8988T (cell line): ENCODE results near the gene EFNA1.

Source experiments
- DNase-seq: peaks from one replicate; pipeline ENCODE4 v3.0.0; 2011

The EFNA1 gene

DNA sequence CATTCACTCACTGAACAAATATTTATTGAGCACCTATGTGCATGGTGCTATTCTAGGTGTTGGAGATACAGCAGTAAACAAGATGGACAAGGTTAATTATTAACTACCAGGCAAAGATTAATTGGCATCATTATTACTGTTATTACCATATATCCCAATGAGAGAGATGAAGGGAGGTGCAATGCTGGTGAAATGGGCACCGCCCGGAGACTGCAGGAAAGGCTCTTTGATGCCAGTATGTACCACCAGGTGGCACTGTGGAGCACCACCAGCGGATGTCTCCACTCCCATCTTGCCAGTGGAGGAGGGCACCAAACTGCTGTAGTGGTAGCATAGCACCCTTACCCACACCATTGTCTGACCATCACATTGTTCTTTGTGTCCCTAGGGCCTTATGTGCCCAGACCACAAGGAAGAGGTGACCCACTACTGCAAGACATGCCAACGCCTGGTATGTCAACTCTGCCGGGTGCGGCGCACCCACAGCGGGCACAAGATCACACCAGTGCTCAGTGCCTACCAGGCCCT is 48.9 kb downstream of the EFNA1 start:
- peak; percentile 99 for DNase-seq

DNA sequence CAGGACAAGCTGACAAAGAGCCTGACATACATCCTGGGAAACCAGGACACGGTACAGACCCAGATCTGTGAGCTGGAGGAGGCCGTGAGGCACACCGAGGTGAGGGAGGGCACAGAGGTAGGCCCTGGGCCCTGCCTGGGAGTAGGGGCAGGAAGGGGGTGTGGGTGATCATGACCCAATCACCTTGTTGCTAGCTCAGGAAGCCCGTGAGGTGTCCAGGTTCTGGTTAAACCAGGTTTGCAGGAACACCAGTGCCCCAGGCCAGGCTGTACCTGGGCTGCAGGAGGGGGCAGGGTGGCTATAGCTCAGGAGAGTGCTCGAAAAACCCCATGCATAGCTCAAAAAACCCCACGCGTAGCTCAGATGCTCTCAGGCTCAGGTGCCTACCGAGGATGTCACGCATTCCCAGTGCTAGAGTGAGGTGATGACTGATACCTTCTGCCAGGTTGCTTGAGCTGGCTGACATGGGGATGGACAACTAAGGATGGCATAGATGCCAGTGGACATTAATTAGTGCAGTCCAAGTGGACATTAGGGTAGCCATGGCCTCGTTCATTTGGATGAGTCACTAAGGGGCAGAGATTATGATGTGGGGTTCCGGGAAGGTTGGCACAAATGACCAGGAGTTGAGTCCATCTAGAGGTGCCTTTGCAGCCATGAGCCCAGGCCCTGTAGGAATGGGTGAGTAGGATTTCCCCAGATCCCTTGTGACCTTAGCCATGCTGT is 49.7 kb downstream of the EFNA1 start:
- DNase-seq = peak; percentile 24

DNA sequence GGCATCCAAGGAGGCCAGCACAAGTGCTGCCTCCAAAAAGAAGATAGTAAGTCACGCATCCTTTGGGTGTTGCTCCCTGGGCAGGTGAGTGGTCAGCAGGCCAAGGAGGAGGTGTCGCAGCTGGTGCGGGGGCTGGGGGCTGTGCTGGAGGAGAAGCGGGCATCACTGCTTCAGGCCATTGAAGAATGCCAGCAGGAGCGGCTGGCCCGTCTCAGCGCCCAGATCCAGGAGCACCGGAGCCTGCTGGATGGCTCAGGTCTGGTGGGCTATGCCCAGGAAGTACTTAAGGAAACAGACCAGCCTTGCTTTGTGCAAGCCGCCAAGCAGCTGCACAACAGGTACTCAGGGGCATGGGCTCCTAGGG is 50.2 kb downstream of the EFNA1 start:
- DNase-seq = no peak

DNA sequence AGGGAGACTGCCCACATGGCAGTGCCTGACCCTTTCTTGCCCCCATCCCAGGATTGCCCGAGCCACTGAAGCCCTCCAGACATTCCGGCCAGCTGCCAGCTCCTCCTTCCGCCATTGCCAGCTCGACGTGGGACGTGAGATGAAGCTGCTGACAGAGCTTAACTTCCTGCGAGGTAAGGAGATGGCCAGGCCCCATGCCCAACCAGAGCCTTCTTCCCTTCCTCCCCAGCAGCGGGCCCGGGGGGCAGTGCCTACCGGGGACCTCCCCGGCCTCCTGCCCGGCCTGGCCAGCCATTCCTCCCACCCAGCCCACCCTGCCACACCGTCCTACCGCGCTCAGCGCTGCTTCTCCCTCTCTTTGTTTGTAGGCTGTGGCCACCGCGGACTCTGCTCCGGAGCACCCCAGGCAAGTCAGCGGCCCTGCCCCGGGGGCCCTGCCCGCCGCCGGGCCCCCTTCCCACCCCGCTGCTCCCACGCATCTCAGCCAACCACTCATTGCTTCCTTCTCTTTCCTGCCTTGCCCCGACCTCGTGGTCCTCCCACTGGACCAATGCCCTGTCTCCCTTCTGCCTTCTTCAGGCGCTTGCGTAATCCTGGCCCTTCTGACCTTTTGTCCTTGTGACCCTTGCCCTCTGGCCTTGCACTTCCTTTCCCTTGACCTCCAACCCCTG is 50.9 kb downstream of the EFNA1 start:
- peak; percentile 18 for DNase-seq

DNA sequence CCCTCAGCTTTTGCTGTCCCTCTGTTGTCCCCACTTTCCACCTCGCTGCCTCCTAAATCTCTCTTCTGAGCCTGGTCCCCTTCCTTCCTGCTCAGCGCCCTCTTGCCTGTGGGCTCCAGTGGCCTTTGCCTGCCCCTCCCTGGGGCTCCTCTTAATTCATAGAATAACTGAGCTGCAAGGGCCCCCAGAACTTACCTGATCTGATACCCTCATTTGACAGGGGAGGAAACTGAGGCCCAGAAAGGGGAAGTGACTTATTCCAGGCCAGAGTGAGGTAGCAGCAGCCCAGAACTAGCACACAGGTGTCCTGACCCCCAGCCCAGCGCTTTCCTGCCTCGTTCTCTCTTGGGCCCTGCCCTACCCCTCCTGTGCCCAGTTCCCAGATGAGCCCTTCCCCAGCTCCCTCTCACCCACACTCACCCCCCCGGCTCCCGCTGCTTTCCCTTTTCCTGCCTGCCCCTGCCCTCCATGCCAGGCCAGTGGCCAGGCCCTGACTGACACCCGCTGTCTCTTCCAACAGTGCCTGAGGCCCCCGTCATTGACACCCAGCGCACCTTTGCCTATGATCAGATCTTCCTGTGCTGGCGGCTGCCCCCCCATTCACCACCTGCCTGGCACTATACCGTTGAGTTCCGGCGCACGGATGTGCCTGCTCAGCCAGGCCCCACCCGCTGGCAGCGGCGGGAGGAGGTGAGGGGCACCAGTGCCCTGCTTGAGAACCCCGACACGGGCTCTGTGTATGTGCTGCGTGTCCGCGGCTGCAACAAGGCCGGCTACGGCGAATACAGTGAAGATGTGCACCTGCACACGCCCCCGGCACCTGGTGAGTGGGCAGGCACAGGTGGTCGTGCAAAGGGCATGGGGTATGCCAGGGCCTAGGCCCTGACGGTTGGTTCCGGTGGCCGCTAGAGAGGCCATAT is 51.7 kb downstream of the EFNA1 start:
- peak; percentile 31 for DNase-seq

DNA sequence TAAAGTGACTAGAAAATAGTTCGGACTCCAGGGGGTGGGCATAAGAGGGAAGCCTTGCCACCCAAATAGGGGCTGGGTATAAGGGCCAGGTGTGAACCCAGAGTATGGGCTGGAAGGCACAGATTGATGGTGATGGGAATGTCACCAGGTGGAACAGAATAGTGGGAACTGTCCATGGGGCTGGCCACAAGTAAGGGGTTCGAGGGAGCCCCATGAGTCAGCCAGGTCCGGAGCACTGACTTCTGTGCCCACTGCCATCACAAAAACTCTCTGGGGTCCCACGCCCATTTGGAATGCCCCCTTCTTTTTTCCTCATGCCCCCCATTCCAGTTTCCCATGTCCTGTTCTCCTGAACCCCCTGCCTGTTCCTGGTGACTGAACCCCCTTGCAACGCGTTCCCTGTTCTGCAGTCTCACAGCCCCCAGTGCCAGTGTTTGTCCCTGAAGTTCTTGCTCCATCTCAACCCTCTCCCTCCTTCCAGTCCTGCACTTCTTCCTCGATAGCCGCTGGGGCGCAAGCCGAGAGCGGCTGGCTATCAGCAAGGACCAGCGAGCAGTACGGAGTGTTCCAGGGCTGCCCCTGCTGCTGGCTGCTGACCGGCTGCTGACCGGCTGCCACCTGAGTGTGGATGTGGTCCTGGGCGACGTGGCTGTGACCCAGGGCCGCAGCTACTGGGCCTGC is 53.8 kb downstream of the EFNA1 start:
- no peak for DNase-seq

DNA sequence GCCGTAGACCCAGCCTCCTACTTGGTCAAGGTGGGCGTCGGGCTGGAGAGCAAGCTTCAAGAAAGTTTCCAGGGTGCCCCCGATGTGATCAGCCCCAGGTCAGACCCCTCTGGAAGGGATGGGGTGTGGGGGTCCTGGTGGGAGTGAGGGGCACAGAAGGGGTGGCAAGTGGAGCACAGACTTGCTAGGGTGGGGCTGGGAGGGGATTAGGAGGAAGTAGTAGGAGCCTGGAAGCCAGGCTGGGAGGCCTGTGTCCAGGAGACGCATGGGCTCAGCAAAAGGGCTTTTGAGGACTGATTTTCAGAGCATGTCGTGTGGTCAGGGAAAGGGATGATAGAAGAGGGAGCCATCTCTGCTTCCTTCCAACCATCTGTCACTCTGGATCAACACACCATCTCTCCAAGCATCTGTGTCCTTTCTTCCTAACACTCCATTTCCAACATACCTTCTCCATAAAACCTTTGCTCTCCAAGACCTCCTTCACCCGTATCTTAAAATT is 54.4 kb downstream of the EFNA1 start:
- no peak for DNase-seq

DNA sequence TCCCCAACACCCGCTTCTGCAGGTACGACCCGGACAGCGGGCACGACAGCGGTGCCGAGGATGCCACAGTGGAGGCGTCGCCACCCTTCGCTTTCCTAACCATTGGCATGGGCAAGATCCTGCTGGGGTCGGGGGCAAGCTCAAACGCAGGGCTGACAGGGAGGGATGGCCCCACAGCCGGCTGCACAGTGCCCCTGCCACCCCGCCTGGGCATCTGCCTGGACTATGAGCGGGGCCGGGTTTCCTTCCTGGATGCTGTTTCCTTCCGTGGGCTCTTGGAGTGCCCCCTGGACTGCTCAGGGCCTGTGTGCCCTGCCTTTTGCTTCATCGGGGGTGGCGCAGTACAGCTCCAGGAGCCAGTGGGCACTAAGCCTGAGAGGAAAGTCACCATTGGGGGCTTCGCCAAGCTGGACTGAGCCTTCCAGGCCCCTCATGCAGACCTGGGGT is 56.1 kb downstream of the EFNA1 start:
- peak; percentile 14 for DNase-seq

DNA sequence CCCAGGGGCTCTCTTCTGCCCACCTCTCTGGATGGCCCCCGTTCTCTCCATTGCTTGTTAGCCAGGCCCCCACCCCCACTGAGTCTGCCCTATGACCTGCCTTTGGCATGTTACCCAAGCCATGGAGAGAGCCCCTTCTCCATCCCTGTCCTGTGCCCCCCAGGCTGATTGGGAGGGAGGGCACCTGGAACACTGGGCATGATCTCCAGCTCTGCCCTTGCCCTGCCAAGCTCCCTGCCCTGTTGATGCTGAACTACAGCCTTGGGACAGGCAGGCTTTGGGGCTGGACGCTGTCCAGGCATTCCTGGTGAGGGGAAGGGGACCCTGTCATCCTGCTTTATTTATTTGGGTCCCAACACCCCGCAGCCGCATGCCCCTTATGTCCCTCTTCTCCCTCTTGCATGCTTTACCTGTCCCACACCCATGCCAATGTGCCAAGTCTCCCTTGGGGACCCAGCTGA is 56.7 kb downstream of the EFNA1 start:
- DNase-seq = peak; percentile 9
